HEK293 (cell line): Measurements from ENCODE around the gene PRPH2.

Experiments used
- CTCF ChIA-PET: fragments of 350-600 bp; formaldehyde crosslinking; extraction: SDS; loops from one replicate; lab custom pipeline; 2021; ENCODE audit warnings: antibody characterized with exemption; lab: Yijun Ruan, JAX
- POLR2A ChIA-PET: fragments of 300-600 bp; formaldehyde crosslinking; extraction: SDS; loops from one replicate; lab custom pipeline; 2020; ENCODE audit warnings: antibody characterized with exemption, inconsistent platforms; lab: Yijun Ruan, JAX
- H3K27ac ChIP-seq: fragments of 200-500 bp; sonication (Bioruptor generic); 2 replicates; pipeline ENCODE4 v1.5.1; 2014; ENCODE audit warnings: low read depth, low read length, control low read depth, inconsistent platforms; ENCODE audit errors: extremely low read depth
- H3K36me3 ChIP-seq, 2 experiments: fragments of 200-500 bp in 1 of 2; sonication (Bioruptor generic) in 1 of 2; 1 replicate in 1 of 2; 2 replicates in 1 of 2; pipeline ENCODE4 v1.5.1; 2014 to 2017; ENCODE audit warnings: inconsistent platforms in 2 of 2, low read length in 2 of 2; ENCODE audit not compliant: control insufficient read depth in 2 of 2, insufficient read depth in 1 of 2
- H3K4me1 ChIP-seq: fragments of 200-500 bp; sonication (Bioruptor generic); 2 replicates; pipeline ENCODE4 v1.5.1; 2014; ENCODE audit warnings: mild to moderate bottlenecking, low read length, inconsistent platforms; ENCODE audit not compliant: control insufficient read depth, insufficient read depth
- H3K4me3 ChIP-seq: 2 replicates; pipeline ENCODE4 v1.5.1; 2011; ENCODE audit warnings: low read depth, mild to moderate bottlenecking, control low read depth, low read length, moderate library complexity
- H3K9me3 ChIP-seq: fragments of 200-500 bp; sonication (Bioruptor generic); 2 replicates; pipeline ENCODE4 v1.5.1; 2014; ENCODE audit warnings: low read depth, low read length, inconsistent platforms; ENCODE audit not compliant: control insufficient read depth, insufficient read depth
- GLIS2 ChIP-seq: fragments of 450-650 bp; formaldehyde crosslinking; IDR thresholded peaks from 2 replicates; pipeline ENCODE4 v1.5.1; 2016; ENCODE audit warnings: missing biosample characterization, missing genetic modification characterization
- HOXD13 ChIP-seq: sonication (generic); formaldehyde crosslinking; IDR thresholded peaks from 2 replicates; pipeline ENCODE4 v1.8.0; 2022; ENCODE audit warnings: missing genetic modification reagents, borderline replicate concordance
- KLF16 ChIP-seq: fragments of 450-650 bp; formaldehyde crosslinking; IDR thresholded peaks from 2 replicates; pipeline ENCODE4 v1.5.1; 2017; ENCODE audit warnings: missing biosample characterization, missing genetic modification characterization
- MEIS1 ChIP-seq: sonication (generic); formaldehyde crosslinking; IDR thresholded peaks from 2 replicates; pipeline ENCODE4 v1.8.1; 2022; ENCODE audit warnings: missing genetic modification reagents, mild to moderate bottlenecking, borderline replicate concordance
- OVOL3 ChIP-seq: fragments of 450-650 bp; formaldehyde crosslinking; IDR thresholded peaks from 2 replicates; pipeline ENCODE4 v1.5.1; 2016; ENCODE audit warnings: missing biosample characterization, missing genetic modification characterization
- PRDM1 ChIP-seq: fragments of 450-650 bp; formaldehyde crosslinking; IDR thresholded peaks from 2 replicates; pipeline ENCODE4; 2016; ENCODE audit warnings: missing biosample characterization, missing genetic modification characterization
- YY1 ChIP-seq: fragments of 450-650 bp; formaldehyde crosslinking; IDR thresholded peaks from 2 replicates; pipeline ENCODE4 v1.5.1; 2018; ENCODE audit warnings: missing biosample characterization, missing genetic modification characterization
- YY2 ChIP-seq: fragments of 450-650 bp; formaldehyde crosslinking; IDR thresholded peaks from 2 replicates; pipeline ENCODE4 v1.5.1; 2016; ENCODE audit warnings: missing biosample characterization, missing genetic modification characterization
- ZBTB11 ChIP-seq: fragments of 450-650 bp; formaldehyde crosslinking; conservative IDR thresholded peaks from 2 replicates; pipeline ENCODE4 v1.5.1; 2016; ENCODE audit warnings: low read depth, missing biosample characterization, missing genetic modification characterization
- ZFP69B ChIP-seq: fragments of 450-650 bp; formaldehyde crosslinking; IDR thresholded peaks from 2 replicates; pipeline ENCODE4 v1.5.1; 2016; ENCODE audit warnings: missing biosample characterization, missing genetic modification characterization
- ZNF174 ChIP-seq: fragments of 450-650 bp; formaldehyde crosslinking; IDR thresholded peaks from 2 replicates; pipeline ENCODE4 v1.5.0; 2017; ENCODE audit warnings: missing biosample characterization, mild to moderate bottlenecking, missing genetic modification characterization
- ZNF416 ChIP-seq: fragments of 450-650 bp; formaldehyde crosslinking; IDR thresholded peaks from 2 replicates; pipeline ENCODE4 v1.5.1; 2016; ENCODE audit warnings: missing biosample characterization, missing genetic modification characterization
- ZNF501 ChIP-seq: fragments of 450-650 bp; formaldehyde crosslinking; IDR thresholded peaks from 2 replicates; pipeline ENCODE4 v1.5.1; 2016; ENCODE audit warnings: missing biosample characterization, missing genetic modification characterization
- ZNF558 ChIP-seq: fragments of 450-650 bp; formaldehyde crosslinking; IDR thresholded peaks from 2 replicates; pipeline ENCODE4 v1.5.1; 2016; ENCODE audit warnings: missing biosample characterization, missing genetic modification characterization
- ZNF768 ChIP-seq: fragments of 450-650 bp; formaldehyde crosslinking; IDR thresholded peaks from 2 replicates; pipeline ENCODE4 v1.5.1; 2018; ENCODE audit warnings: missing biosample characterization, mild to moderate bottlenecking, missing genetic modification characterization
- ZNF843 ChIP-seq: fragments of 450-650 bp; formaldehyde crosslinking; IDR thresholded peaks from 2 replicates; pipeline ENCODE4 v1.5.1; 2016; ENCODE audit warnings: missing biosample characterization, missing genetic modification characterization
- ZSCAN18 ChIP-seq: fragments of 450-650 bp; formaldehyde crosslinking; IDR thresholded peaks from 2 replicates; pipeline ENCODE4 v1.5.1; 2016; ENCODE audit warnings: missing biosample characterization, missing genetic modification characterization
- ZSCAN23 ChIP-seq: fragments of 450-650 bp; formaldehyde crosslinking; IDR thresholded peaks from 2 replicates; pipeline ENCODE4 v1.5.1; 2016; ENCODE audit warnings: missing biosample characterization, missing genetic modification characterization
- ZXDB ChIP-seq: fragments of 450-650 bp; formaldehyde crosslinking; IDR thresholded peaks from 2 replicates; pipeline ENCODE4 v1.5.1; 2016; ENCODE audit warnings: missing biosample characterization, missing genetic modification characterization
- TF ChIP-seq, protein P1 (sequence below): fragments of 450-650 bp; formaldehyde crosslinking; IDR thresholded peaks from 2 replicates; pipeline ENCODE4 v1.5.1; 2016; ENCODE audit warnings: missing biosample characterization, missing genetic modification characterization, low read depth
- TF ChIP-seq, protein P2 (sequence below): fragments of 450-650 bp; formaldehyde crosslinking; IDR thresholded peaks from 2 replicates; pipeline ENCODE4 v1.5.1; 2017; ENCODE audit warnings: missing biosample characterization, missing genetic modification characterization
- TF ChIP-seq, protein P3 (sequence below): IDR thresholded peaks from 2 replicates; pipeline ENCODE4 v1.6.1; 2011; ENCODE audit warnings: mild to moderate bottlenecking, low read depth, low read length, borderline replicate concordance
- TF ChIP-seq, protein P4 (sequence below): fragments of 450-650 bp; formaldehyde crosslinking; IDR thresholded peaks from 2 replicates; pipeline ENCODE4 v1.5.1; 2016; ENCODE audit warnings: missing biosample characterization, missing genetic modification characterization

Gene PRPH2

GRCh38 chr6:42690151-42690702 is 32.2 kb downstream of the PRPH2 start:
- Histone ChIP-seq H3K4me1 (no peaks in the 10 kb centered on the region), H3K4me3 (no peak overlapping the region), H3K27ac (no peak overlapping the region), H3K9me3 (no peaks in the 10 kb centered on the region), H3K36me3 (peaks cover 44 to 80% of the 10 kb centered on the region in 2 experiments)
- no peak for TF ChIP-seq ZNF843 (tag by site-specific recombination)
- TF ChIP-seq MEIS1 (CRISPR knock-in tag), result no peak
- TF ChIP-seq ZSCAN23 (tag by site-specific recombination), result no peak
- TF ChIP-seq OVOL3 (tag by site-specific recombination), result no peak
- TF ChIP-seq YY1 (tag by site-specific recombination), result no peak
- TF ChIP-seq, protein P1, sequence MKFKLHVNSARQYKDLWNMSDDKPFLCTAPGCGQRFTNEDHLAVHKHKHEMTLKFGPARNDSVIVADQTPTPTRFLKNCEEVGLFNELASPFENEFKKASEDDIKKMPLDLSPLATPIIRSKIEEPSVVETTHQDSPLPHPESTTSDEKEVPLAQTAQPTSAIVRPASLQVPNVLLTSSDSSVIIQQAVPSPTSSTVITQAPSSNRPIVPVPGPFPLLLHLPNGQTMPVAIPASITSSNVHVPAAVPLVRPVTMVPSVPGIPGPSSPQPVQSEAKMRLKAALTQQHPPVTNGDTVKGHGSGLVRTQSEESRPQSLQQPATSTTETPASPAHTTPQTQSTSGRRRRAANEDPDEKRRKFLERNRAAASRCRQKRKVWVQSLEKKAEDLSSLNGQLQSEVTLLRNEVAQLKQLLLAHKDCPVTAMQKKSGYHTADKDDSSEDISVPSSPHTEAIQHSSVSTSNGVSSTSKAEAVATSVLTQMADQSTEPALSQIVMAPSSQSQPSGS (tag by site-specific recombination), result no peak
- CTCF ChIA-PET, result interaction anchor here (3.2 kb wide), 1 partner anchor 29 kb away, joined by 14 read pairs; no protein-coding TSS in a partner anchor
- POLR2A ChIA-PET, result no interaction called here

- Histone ChIP-seq H3K9me3 (no peaks in the 10 kb centered on the region), H3K4me1 (no peaks in the 10 kb centered on the region), H3K36me3 (peaks cover 52 to 80% of the 10 kb centered on the region in 2 experiments), H3K4me3 (no peak overlapping the region), H3K27ac (no peak overlapping the region)
- ChIA-PET POLR2A (no interaction called here), CTCF (interaction anchor here (0.6 to 3.2 kb wide), 5 partner anchors 28 to 802 kb away, joined by 3 to 14 read pairs (median 5); no protein-coding TSS in a partner anchor)
- no peak for TF ChIP-seq GLIS2 (tag by site-specific recombination)
- no peak for TF ChIP-seq ZNF558 (tag by site-specific recombination)
- TF ChIP-seq, protein P2, sequence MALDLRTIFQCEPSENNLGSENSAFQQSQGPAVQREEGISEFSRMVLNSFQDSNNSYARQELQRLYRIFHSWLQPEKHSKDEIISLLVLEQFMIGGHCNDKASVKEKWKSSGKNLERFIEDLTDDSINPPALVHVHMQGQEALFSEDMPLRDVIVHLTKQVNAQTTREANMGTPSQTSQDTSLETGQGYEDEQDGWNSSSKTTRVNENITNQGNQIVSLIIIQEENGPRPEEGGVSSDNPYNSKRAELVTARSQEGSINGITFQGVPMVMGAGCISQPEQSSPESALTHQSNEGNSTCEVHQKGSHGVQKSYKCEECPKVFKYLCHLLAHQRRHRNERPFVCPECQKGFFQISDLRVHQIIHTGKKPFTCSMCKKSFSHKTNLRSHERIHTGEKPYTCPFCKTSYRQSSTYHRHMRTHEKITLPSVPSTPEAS (tag by site-specific recombination), result no peak
- TF ChIP-seq ZBTB11 (tag by site-specific recombination), result no peak
- no peak for TF ChIP-seq ZNF501 (tag by site-specific recombination)
- no peak for TF ChIP-seq ZNF416 (tag by site-specific recombination)
- TF ChIP-seq KLF16 (tag by site-specific recombination), result no peak
- TF ChIP-seq ZFP69B (tag by site-specific recombination), result no peak
- TF ChIP-seq, protein P3, sequence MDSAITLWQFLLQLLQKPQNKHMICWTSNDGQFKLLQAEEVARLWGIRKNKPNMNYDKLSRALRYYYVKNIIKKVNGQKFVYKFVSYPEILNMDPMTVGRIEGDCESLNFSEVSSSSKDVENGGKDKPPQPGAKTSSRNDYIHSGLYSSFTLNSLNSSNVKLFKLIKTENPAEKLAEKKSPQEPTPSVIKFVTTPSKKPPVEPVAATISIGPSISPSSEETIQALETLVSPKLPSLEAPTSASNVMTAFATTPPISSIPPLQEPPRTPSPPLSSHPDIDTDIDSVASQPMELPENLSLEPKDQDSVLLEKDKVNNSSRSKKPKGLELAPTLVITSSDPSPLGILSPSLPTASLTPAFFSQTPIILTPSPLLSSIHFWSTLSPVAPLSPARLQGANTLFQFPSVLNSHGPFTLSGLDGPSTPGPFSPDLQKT, result no peak
- no peak for TF ChIP-seq ZXDB
- no peak for TF ChIP-seq HOXD13 (CRISPR knock-in tag)
- TF ChIP-seq ZNF174 (tag by site-specific recombination), result no peak
- TF ChIP-seq PRDM1, result no peak
- no peak for TF ChIP-seq ZNF768 (tag by site-specific recombination)
- no peak for TF ChIP-seq YY2 (tag by site-specific recombination)
- TF ChIP-seq, protein P4, sequence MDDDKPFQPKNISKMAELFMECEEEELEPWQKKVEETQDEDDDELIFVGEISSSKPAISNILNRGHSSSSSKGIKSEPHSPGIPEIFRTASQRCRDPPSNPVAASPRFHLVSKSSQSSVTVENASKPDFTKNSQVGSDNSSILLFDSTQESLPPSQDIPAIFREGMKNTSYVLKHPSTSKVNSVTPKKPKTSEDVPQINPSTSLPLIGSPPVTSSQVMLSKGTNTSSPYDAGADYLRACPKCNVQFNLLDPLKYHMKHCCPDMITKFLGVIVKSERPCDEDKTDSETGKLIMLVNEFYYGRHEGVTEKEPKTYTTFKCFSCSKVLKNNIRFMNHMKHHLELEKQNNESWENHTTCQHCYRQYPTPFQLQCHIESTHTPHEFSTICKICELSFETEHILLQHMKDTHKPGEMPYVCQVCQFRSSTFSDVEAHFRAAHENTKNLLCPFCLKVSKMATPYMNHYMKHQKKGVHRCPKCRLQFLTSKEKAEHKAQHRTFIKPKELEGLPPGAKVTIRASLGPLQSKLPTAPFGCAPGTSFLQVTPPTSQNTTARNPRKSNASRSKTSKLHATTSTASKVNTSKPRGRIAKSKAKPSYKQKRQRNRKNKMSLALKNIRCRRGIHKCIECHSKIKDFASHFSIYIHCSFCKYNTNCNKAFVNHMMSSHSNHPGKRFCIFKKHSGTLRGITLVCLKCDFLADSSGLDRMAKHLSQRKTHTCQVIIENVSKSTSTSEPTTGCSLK (tag by site-specific recombination), result no peak
- TF ChIP-seq ZSCAN18 (tag by site-specific recombination), result no peak
These were observed 33.0 kb downstream of the PRPH2 start for GRCh38 chr6:42689371-42689770.
